NCI-H748 (cell line): ENCODE measurements around the gene SARDH.
A peak's percentile ranks its signal among the peaks of the same experiment; 100 is the strongest.

Source experiments
- DNase-seq: peaks from one replicate; lab custom pipeline; 2025; ENCODE audit not compliant: unreplicated experiment; lab: John Stamatoyannopoulos, UW

SARDH gene

DNA sequence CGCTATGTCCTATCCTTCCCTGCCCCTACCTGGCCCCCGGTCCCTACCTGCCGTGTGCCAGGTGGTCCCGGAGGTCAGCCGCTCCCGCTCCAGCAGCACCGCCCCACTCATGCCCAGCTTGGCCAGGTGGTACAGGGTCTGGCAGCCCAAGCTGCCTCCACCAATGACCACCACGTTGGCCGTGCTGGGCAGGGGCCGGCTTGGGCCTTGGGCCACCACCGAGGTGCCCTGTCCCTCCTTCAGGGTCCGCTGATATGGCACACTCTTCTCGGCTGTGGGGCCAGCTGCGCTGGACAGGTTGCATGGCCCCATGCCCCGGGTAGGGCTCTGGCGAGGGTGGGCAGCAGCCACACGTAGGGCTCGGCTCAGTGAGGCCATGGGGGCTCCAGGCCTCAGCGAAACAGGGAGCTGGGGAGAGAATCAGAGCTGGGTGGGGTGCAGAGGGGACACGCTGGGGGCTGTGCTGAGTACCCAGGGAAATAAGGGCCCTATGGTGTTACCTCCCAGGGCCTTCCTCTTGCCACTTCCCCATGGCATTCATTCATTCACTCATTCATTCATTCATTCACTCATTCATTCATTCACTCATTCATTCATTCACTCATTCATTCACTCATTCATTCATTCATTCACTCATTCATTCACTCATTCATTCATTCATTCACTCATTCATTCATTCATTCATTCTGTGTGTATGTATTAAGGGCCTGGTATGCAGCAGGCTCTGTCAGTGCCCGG is 4.2 kb downstream of the SARDH start:
- no peak for DNase-seq

GRCh38 chr9:133733421-133733795 is 4.7 kb downstream of the SARDH start:
- no peak for DNase-seq

DNA sequence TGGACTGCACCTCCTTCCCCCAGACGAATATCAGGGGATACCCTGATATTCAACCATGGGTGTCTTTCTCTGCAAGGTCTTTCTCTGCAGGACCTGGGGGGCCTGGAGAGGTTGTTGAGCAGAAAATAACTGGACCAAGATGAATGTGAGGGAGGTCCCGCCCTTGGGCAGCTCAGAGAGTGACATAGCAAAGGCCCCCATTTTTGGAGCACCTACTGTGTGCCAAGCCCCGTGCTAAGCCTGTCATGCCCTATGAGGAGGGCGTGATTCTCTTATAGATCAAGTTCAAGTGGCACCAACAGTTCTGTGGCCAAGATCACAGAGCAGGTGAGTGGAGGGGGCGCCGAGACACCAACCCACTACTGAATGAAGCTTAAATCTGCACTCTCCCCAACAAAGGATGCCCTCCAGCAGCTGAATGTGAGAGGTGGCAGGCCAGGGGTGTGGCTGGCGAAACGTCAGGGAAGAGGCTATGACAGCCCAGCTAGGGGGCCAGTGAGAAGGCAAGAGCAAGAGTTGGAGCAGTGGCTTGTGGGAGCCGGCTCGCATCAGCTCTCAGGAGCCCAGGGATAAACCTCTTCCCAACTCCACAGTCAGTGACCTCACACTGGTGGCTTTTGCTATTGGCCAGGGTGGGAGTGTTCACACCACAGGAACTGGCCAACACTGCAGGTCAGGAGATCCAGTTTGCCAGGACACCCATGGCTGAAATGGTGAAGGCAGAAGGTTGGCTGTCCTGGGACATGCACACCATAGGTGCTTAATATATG is 5.3 kb downstream of the SARDH start:
- DNase-seq: no peak

- DNase-seq: peak; percentile 70
Measured at GRCh38 chr9:133731876-133732638, 6.1 kb downstream of the SARDH start.

GRCh38 chr9:133730994-133731715 is 7.0 kb downstream of the SARDH start:
- no peak for DNase-seq

- peak; percentile 21 for DNase-seq
Measured at GRCh38 chr9:133729617-133730281, 8.4 kb downstream of the SARDH start.

DNA sequence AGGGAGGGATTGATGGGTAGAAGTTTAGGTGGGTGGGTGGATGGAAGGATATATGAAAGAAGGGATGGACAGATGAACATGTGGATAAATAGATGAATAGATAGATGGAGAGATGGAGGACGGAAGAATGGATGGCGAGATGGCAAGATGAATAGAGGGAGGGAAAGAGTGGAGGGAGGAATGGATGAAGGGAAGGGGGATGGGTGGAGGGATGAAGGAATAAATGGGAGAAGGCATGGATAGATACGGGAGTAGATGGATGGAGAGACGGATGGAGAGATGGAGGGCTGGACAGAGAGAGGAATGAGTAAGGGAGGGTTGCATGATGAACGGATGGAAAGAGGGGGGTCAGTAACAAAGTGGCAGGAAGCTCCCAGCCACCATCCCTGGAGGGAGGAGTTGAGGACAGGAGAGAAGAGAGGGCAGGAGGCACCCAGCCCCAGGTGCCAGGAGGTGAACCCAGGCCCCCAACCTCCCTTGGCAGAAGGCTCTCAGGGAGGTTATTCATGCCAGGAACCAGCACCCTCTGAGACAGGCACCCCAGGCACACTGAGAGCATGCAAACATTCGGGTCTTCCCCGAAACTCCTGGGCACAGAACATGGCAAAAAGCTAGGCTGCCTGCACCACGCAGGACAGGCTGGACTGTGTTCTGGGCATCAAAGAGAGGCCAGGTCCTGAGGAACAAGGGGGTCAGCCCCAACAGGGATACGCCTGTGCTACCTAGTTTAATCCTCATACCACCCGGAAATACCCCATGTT is 9.1 kb downstream of the SARDH start:
- DNase-seq: no peak

DNA sequence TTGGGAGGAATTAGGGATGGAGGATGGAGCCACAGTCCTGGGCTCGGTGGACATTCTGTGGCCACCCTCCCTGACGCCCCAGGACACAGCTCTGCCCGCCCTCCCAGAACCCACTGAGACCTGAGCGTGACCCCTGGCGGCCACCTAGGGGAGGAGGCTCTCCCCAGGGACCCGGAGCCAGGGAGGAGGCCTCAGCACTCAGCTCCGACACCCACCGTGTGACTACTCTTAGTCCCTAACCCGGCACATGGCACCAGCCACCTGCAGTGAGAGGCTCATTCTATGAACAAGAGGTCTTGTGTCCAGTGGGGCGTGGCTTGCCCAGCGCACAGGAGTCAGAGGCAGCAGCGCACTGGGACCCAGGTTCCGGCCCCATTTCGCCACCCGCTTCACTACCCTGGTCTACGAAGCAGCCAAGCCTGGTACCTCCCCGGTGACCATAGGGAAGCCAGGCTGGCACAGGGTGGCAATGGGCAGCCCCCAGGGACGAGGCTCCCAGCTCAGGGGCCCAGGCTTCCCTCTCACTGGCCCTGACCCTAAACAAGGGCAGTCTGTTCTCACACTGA is 10.2 kb downstream of the SARDH start:
- no peak for DNase-seq

DNA sequence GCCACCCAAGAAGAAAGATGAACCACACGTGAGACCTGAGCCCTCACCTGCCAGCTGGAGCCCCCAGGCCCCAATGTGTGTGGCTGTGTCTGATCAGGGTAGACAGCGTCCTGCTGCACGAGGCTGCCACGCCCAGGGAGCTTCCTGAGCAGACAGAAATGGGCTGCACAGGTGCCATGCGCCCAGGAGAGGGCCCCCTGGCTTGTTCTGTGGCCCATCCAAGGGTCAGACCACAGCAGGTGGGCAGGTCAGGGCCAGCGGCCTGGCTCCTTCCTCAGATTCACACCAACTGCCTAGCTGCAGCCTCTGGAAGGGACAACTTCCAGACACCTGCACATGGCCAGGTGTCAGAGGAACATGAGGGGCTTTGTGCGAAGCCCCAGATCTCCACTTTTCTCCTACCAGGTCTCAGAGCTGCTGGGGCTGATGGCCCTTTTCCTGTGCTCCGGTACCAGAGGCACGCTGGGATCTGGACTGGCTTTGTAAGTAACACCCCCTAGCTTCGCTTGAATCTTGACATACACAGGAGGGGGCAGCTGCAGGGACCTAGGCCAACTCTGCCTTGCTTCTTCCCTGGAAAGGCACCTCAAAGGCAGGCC is 10.8 kb downstream of the SARDH start:
- peak; percentile 23 for DNase-seq

GRCh38 chr9:133726401-133727276 is 11.5 kb downstream of the SARDH start:
- DNase-seq: peak; percentile 69

GRCh38 chr9:133725886-133726285 is 12.3 kb downstream of the SARDH start:
- DNase-seq: no peak

DNA sequence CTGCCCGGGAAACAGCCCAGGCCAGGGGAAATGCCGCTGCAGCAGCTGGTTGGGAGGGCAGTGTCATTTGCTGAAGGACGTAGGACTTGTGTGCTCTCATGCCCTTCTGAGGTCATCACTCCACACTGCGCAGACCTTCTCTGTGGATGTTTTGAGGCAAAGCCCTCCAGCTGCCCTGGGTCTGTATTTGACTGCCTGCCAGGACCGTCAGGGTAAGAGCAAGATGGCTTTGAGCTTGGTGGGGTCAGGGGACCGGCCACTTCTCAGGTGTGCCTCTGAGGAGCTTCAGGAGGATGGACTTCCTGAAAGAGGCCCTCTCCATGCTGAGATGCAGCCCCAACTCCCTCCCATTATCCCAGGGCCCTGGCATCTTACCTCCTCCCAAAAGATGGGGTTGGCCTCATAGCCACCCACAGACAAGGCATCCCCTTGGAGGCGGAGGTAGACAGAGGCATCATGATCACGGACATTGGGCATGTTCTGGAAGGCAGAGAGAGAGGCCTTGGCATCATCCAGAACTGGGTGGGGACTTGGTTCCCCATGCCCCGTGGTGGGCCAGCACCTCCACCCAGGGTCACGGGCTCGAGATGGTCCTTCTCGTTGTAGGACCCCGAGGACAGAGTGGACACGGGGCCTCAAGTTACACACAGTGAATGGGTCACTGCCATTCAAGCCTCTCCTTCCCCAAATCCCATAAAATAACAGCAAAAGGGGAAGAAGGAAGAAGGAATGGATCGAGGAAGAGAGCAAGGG is 19.4 kb downstream of the SARDH start:
- DNase-seq: no peak

- DNase-seq: no peak
Measured at GRCh38 chr9:133717113-133718031, 20.8 kb downstream of the SARDH start.

DNA sequence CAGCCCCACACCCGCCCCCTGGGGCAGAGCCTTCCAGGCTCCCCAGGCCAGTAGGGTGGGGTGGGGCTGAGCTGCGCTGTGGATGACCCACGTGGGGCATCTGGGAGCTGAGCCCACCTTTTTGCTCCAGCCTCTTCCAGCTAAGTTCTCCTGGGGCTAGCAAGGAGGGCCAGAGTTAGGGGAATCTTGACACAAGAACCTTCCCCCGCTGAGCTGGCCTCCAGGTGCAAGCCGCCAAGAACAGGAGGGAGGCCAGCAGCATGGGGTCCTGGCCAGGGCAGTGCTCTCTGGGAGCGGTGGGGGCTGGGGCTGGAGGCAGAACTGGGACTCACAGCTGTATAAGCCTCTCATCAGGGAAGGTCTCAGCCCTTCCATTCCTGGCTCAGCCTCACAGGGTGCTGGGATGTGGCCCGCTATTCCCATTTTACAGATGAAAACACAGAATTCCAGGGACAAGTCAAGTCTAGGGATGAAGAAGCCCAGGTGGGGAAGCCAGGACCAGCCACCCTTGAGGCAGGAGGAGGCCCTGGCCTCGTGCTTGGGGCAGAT is 21.5 kb downstream of the SARDH start:
- DNase-seq: no peak

DNA sequence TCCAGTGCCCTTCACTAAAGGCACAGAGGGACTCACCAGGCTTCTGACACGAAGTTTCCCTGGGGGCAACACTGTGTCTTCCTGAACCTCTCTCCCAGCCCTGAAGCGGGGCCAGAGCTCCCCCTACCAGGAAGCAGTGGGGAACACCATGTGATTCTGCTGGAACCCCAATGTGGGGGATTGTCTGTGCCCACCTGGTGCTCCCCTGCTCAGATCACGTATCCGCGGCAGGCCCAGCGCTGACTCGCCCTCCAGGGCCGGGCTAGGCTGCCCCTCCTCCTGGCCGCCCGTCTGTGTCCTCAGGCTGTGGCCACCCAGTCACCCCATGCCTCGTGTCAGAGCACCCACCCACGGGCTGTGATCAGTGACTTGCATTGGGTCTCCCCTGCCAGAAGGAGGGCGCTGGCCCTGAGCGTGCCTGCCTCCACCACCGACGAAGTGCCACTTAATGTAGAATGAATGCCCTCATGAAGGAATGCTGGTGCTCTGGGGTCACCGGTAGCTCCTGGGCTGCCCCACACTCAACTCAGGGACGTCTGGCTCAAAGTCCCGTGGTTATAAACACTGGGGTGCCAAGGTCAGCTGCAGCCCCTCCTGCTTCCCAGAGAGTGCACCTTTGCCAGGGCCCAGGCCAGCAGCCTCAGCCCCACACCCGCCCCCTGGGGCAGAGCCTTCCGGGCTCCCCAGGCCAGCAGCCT is 22.1 kb downstream of the SARDH start:
- peak; percentile 26 for DNase-seq
